HEK293T (cell line): ENCODE results near the gene SPDYE1.

Source experiments
- CTBP1 ChIP-seq: fragments of 450-650 bp; IDR thresholded peaks from 2 replicates; pipeline ENCODE4 v1.6.1; 2016; ENCODE audit warnings: borderline replicate concordance
- L3MBTL2 ChIP-seq: fragments of 450-650 bp; conservative IDR thresholded peaks from 2 replicates; pipeline ENCODE4 v1.6.1; 2016; ENCODE audit warnings: mild to moderate bottlenecking
- LEF1 ChIP-seq: fragments of 450-650 bp; IDR thresholded peaks from 2 replicates; pipeline ENCODE4 v1.6.1; 2017; ENCODE audit warnings: mild to moderate bottlenecking, borderline replicate concordance
- NFRKB ChIP-seq: fragments of 450-650 bp; IDR thresholded peaks from 2 replicates; pipeline ENCODE4 v1.6.1; 2016; ENCODE audit warnings: mild to moderate bottlenecking, moderate library complexity
- SP1 ChIP-seq: fragments of 450-650 bp; IDR thresholded peaks from 2 replicates; pipeline ENCODE4 v1.6.1; 2017
- ZNF384 ChIP-seq: fragments of 450-650 bp; IDR thresholded peaks from 2 replicates; pipeline ENCODE4 v1.6.1; 2016

GRCh38 chr7:44051611-44052220, 54.0 kb downstream of the SPDYE1 start:
- TF ChIP-seq CTBP1 (no peak), LEF1 (no peak), SP1 (no peak), ZNF384 (no peak), NFRKB (no peak), L3MBTL2 (no peak)
